Stomach (tissue), 4 donors: ENCODE results near the gene WNT5A.

Experiments used
- EP300 ChIP-seq: sonication (generic); formaldehyde crosslinking; IDR thresholded peaks from one replicate; pipeline ENCODE4 v1.6.1; 2017; ENCODE audit warnings: antibody characterized with exemption
- POLR2A ChIP-seq, 4 donors: fragments of 450-650 bp; IDR thresholded peaks; one replicate each; pipeline ENCODE4 v1.6.1; 2016; ENCODE audit warnings: antibody characterized with exemption in 4 of 4, control low read depth in 2 of 4, mild to moderate bottlenecking in 1 of 4, moderate library complexity in 1 of 4
- TF ChIP-seq, protein P1 (sequence below), 7 experiments: fragments of 450-650 bp in 4 of 7; fragments of 200-600 bp in 3 of 7; sonication (generic) in 3 of 7; IDR thresholded peaks; one replicate each; pipeline ENCODE4 v1.5.1; 2016 to 2019; ENCODE audit warnings: antibody characterized with exemption in 7 of 7, control low read depth in 2 of 7, mild to moderate bottlenecking in 1 of 7

GRCh38 chr3:55511895-55512570 lies 24.9 kb upstream of the WNT5A start:
- TF ChIP-seq EP300 = no peak
- TF ChIP-seq, protein P1, sequence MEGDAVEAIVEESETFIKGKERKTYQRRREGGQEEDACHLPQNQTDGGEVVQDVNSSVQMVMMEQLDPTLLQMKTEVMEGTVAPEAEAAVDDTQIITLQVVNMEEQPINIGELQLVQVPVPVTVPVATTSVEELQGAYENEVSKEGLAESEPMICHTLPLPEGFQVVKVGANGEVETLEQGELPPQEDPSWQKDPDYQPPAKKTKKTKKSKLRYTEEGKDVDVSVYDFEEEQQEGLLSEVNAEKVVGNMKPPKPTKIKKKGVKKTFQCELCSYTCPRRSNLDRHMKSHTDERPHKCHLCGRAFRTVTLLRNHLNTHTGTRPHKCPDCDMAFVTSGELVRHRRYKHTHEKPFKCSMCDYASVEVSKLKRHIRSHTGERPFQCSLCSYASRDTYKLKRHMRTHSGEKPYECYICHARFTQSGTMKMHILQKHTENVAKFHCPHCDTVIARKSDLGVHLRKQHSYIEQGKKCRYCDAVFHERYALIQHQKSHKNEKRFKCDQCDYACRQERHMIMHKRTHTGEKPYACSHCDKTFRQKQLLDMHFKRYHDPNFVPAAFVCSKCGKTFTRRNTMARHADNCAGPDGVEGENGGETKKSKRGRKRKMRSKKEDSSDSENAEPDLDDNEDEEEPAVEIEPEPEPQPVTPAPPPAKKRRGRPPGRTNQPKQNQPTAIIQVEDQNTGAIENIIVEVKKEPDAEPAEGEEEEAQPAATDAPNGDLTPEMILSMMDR (IDR thresholded peaks at IDR 0.05) = no peak
- no peak for TF ChIP-seq POLR2A (IDR thresholded peaks at IDR 0.05)
